Panc1 (cell line): ENCODE measurements around the gene TSHZ2. TPM values are rescaled to one million over a fixed set of nuclear protein-coding genes. Genes with fewer than 3 reads are reported as not detected.

ENCODE experiments used
- ATAC-seq: fragments of 200-7000 bp; cut with Tn5 transposase; 2 replicates; pipeline ENCODE4 v1.9.1; 2020; ENCODE audit warnings: mild to moderate bottlenecking, moderate library complexity
- BruUV-seq: library from RNA; stranded (reverse); fragments of 400-500 nt; replicated peaks from 2 replicates; lab custom pipeline; 2021; lab: Mats Ljungman, UMichigan
- CTCF ChIA-PET: fragments of 300-600 bp; sonication (Branson Sonifier 250); formaldehyde crosslinking; loops from one replicate; lab custom pipeline; 2022; ENCODE audit warnings: antibody characterized with exemption; lab: Charles Lee
- POLR2A ChIA-PET: fragments of 300-600 bp; sonication (Branson Sonifier 250); formaldehyde crosslinking; loops from one replicate; lab custom pipeline; 2022; ENCODE audit warnings: antibody characterized with exemption; lab: Charles Lee
- DNase-seq: peaks from one replicate; pipeline ENCODE4 v3.0.0-alpha.2; 2010; ENCODE audit warnings: low read depth, low spot score
- H3K27ac ChIP-seq: 2 replicates; pipeline ENCODE4 v1.5.1; 2011; ENCODE audit warnings: mild to moderate bottlenecking, low read length, inconsistent platforms
- H3K27me3 ChIP-seq: fragments of 200-500 bp; sonication (Bioruptor generic); 2 replicates; pipeline ENCODE4 v1.6.0; 2014; ENCODE audit warnings: low read length, inconsistent platforms; ENCODE audit not compliant: control insufficient read depth, insufficient read depth
- H3K36me3 ChIP-seq: fragments of 200-500 bp; sonication (Bioruptor generic); 2 replicates; pipeline ENCODE4 v1.5.1; 2014; ENCODE audit warnings: inconsistent platforms, mild to moderate bottlenecking, low read length, moderate library complexity; ENCODE audit not compliant: control insufficient read depth, insufficient read depth
- H3K4me1 ChIP-seq: 2 replicates; pipeline ENCODE4 v1.5.1; 2011; ENCODE audit warnings: inconsistent platforms, mild to moderate bottlenecking, low read length, moderate library complexity; ENCODE audit not compliant: control insufficient read depth, insufficient read depth
- H3K4me3 ChIP-seq, 2 experiments: 2 replicates each; pipeline ENCODE4 v1.5.1; 2011 to 2012; ENCODE audit warnings: low read depth in 2 of 2, low read length in 2 of 2, mild to moderate bottlenecking in 2 of 2, inconsistent platforms in 1 of 2, moderate library complexity in 1 of 2
- H3K9me3 ChIP-seq: fragments of 200-500 bp; sonication (Bioruptor generic); 2 replicates; pipeline ENCODE4 v1.5.1; 2014; ENCODE audit warnings: low read depth, mild to moderate bottlenecking, inconsistent platforms, low read length, moderate library complexity; ENCODE audit not compliant: control insufficient read depth, insufficient read depth
- POLR2AphosphoS5 ChIP-seq: IDR thresholded peaks from 2 replicates; pipeline ENCODE4 v1.6.1; 2012; ENCODE audit warnings: mild to moderate bottlenecking, low read depth, low read length, moderate library complexity
- REST ChIP-seq, 2 experiments: IDR thresholded peaks; 2 replicates each; pipeline ENCODE4 v1.6.1; 2011 to 2012; ENCODE audit warnings: low read depth in 2 of 2, control low read depth in 1 of 2, low read length in 1 of 2, mild to moderate bottlenecking in 1 of 2, moderate library complexity in 1 of 2; ENCODE audit not compliant: insufficient read depth in 1 of 2
- SIN3A ChIP-seq: IDR thresholded peaks from 2 replicates; pipeline ENCODE4 v1.6.1; 2012; ENCODE audit warnings: low read depth, mild to moderate bottlenecking, low read length, moderate library complexity, borderline replicate concordance; ENCODE audit not compliant: insufficient read depth
- TCF7L2 ChIP-seq: IDR thresholded peaks from 2 replicates; pipeline ENCODE4 v1.6.1; 2011; ENCODE audit warnings: mild to moderate bottlenecking, low read depth, low read length, inconsistent platforms
- in situ Hi-C: cut with HindIII; loops from 2 replicates; pipeline ENCODE4 v1.10.0; 2016; ENCODE audit warnings: low sequenced_read_pairs, low pct_unique_long_range_greater_than_20kb
- intact Hi-C: fragments of 100-400 bp; cut with micrococcal nuclease; formaldehyde crosslinking; loops from one replicate; pipeline ENCODE4 v1.10.0; 2022; ENCODE audit not compliant: unreplicated experiment
- total RNA-seq: library from RNA; stranded (reverse); gene quantifications from one replicate; pipeline ENCODE4 v1.2.1, GENCODE V29; 2021; ENCODE audit not compliant: unreplicated experiment
- TF ChIP-seq, protein P1 (sequence below): fragments of 450-650 bp; IDR thresholded peaks from 2 replicates; pipeline ENCODE4 v1.5.1; 2017; ENCODE audit warnings: mild to moderate bottlenecking

TSHZ2 gene
- total RNA-seq, 1 experiment from 2014 or later, result 0.36 TPM

GRCh38 chr20:53085720-53086119, 113.6 kb downstream of the TSHZ2 start:
- Histone ChIP-seq H3K4me1 (no peaks in the 10 kb centered on the region), H3K36me3 (no peaks in the 10 kb centered on the region), H3K27me3 (no peaks in the 10 kb centered on the region), H3K9me3 (no peaks in the 10 kb centered on the region), H3K4me3 (no peak overlapping the region), H3K27ac (no peak overlapping the region)
- intact Hi-C loops, result no loop called here
- CTCF ChIA-PET, result no interaction called here
- no TSS peak for BruUV-seq
- no peak for TF ChIP-seq TCF7L2
- no peak for TF ChIP-seq POLR2AphosphoS5
- TF ChIP-seq, protein P1, sequence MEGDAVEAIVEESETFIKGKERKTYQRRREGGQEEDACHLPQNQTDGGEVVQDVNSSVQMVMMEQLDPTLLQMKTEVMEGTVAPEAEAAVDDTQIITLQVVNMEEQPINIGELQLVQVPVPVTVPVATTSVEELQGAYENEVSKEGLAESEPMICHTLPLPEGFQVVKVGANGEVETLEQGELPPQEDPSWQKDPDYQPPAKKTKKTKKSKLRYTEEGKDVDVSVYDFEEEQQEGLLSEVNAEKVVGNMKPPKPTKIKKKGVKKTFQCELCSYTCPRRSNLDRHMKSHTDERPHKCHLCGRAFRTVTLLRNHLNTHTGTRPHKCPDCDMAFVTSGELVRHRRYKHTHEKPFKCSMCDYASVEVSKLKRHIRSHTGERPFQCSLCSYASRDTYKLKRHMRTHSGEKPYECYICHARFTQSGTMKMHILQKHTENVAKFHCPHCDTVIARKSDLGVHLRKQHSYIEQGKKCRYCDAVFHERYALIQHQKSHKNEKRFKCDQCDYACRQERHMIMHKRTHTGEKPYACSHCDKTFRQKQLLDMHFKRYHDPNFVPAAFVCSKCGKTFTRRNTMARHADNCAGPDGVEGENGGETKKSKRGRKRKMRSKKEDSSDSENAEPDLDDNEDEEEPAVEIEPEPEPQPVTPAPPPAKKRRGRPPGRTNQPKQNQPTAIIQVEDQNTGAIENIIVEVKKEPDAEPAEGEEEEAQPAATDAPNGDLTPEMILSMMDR, result no peak
- TF ChIP-seq SIN3A, result no peak
- TF ChIP-seq REST (IDR thresholded peaks at IDR 0.05; ENCODE audit: insufficient read depth in 1 of 2, low read depth in 2 of 2, low read length in 1 of 2), result no peak
- no peak for ATAC-seq
- POLR2A ChIA-PET, result no interaction called here
- DNase-seq, result no peak
- in situ Hi-C loops, result no loop called here

GRCh38 chr20:53087037-53087777, 115.0 kb downstream of the TSHZ2 start:
- TF ChIP-seq SIN3A, result no peak
- TF ChIP-seq, protein P1, result no peak
- TF ChIP-seq POLR2AphosphoS5, result no peak
- no peak for TF ChIP-seq REST (IDR thresholded peaks at IDR 0.05; ENCODE audit: insufficient read depth in 1 of 2, low read depth in 2 of 2, low read length in 1 of 2)
- TF ChIP-seq TCF7L2, result no peak
- H3K27ac ChIP-seq, result no peak overlapping the region
- DNase-seq (no peak), ATAC-seq (no peak)
- POLR2A ChIA-PET, result no interaction called here
- H3K36me3 ChIP-seq, result no peaks in the 10 kb centered on the region
- H3K27me3 ChIP-seq, result no peaks in the 10 kb centered on the region; the same call in 1 of the 2 replicates
- H3K4me3 ChIP-seq, result no peak overlapping the region
- CTCF ChIA-PET, result no interaction called here
- H3K4me1 ChIP-seq, result no peaks in the 10 kb centered on the region
- H3K9me3 ChIP-seq, result no peaks in the 10 kb centered on the region
- in situ Hi-C loops, result no loop called here
- intact Hi-C loops, result no loop called here
- BruUV-seq, result no TSS peak
